Left renal cortex interstitium (tissue), 4 donors: ENCODE measurements around the gene PCGF3. TPM values are rescaled to one million over a fixed set of nuclear protein-coding genes. Genes with fewer than 3 reads are reported as not detected.
"Not testable (repeated sequence)": the region's sequence is repeated elsewhere in the genome, so short reads cannot be mapped to it uniquely, and the experiment has no call there.

Experiments used
- DNase-seq, 4 donors: peaks; one replicate each; pipeline ENCODE4 v3.0.0-alpha.2; 2013; ENCODE audit warnings: low read depth in 4 of 4, low spot score in 2 of 4, missing footprints in 1 of 4
- polyA plus RNA-seq, 4 donors: library from polyadenylated mRNA; unstranded; fragments of 120-200 nt; gene quantifications; one replicate each; pipeline ENCODE4 v1.2.1, GENCODE V29; 2013; ENCODE audit not compliant: insufficient read length in 4 of 4

The PCGF3 gene
- polyA plus RNA-seq, 4 donors = 56.8 to 102 (median 81.9) TPM

- DNase-seq = no peak
Observed at GRCh38 chr4:681736-682451, 23.7 kb upstream of the PCGF3 start.

GRCh38 chr4:682490-683172, 23.0 kb upstream of the PCGF3 start:
- DNase-seq = no peak

DNA sequence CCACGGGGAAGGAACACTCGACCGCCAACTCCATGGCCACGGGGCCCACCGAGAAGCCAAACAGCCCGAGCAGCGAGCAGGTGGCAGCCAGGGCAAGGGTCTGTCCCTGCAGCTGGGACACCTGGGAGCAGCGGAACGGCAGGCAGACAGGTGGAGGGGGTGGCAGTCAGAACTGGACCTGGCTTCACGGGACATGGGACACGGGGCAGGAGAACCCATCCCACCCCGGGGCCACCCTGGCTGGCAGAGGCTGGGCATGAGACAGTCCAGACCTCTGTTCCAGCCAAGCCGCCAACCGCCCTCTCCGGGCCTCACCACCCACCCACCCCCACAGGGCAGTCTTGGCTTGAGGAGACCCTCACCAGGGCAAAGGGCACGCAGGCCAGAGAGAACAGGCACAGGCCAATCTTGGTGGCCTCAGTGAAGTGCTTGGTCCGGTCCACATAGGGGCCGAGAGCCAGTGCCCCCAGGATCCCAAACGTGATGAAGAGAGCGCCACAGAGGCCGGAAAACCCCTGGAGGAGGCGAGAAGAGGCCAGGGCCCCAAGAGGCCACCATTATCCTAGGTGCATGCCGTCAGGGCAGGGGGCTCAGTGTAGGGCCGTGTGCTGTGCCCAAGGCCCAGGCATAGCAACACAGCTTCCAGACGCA, 22.3 kb upstream of the PCGF3 start:
- DNase-seq = no peak

GRCh38 chr4:683982-684622, 21.5 kb upstream of the PCGF3 start:
- no peak for DNase-seq

DNA sequence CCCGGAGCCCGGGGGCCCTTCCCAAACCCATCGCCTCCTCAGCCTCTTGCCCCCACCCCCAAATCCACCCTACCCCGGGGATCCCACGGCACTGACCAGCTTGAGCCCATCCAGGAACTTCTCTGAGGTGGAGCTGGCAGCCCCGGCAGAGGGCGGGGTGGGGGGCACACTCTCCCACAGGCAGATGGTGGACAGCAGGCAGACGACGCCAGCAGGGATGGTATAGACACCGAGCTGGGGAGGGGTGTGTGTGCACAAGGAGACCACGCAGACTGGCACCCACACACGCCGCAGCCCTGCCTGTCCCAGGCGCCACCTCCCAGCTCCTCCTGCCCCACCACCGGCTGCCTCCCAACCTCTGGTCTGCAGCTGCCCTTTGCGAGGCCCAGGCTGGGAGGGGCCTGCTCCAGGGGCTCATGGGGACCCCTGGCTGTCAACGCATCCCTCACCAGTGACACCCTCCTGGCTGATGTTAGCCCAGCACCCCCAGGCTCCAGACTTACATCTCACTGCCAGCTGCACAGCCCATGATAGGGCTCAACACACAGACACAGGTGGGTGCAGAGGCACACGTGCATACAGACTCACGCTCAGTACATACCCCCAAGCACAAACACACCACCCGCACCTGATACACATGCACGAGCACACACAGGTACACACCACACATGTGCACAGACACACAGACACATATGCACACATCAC, 20.9 kb upstream of the PCGF3 start:
- DNase-seq = no peak

DNA sequence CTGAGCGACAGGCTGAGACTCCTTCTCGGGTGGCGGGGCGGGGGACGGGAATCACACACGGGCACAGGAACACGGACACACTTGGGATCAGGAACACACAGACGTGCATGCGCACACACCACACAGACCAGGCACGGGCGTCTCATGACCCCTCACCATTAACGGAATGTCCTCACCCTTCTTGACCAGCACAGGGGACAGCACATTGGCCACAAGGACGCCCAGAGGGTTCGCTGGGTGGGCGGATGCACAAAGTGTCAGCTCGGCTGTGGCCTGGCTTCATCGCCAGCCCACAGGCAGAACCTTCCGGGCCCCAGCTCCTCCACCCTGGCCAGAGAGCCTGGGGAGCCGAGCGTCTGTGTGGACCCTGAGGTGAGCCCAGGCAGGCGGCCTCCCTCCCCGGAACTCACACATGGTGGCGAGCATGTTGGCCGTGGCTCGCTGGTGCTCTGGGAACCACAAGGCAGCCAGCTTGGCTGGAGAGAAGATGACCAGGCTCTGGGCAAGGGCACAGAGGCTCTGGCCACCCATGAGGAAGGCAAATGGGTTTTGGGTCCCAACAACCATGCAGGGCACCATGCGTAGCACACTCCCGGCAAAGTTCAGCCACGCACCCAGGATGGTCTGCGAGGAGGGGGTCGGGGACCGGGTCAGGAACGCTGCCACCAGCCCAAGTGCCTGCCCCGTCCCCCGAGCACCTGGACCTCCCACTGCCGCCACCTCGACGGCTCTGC, 19.8 kb upstream of the PCGF3 start:
- DNase-seq = no peak

- DNase-seq = no peak
Observed at GRCh38 chr4:686413-687040, 19.1 kb upstream of the PCGF3 start.

DNA sequence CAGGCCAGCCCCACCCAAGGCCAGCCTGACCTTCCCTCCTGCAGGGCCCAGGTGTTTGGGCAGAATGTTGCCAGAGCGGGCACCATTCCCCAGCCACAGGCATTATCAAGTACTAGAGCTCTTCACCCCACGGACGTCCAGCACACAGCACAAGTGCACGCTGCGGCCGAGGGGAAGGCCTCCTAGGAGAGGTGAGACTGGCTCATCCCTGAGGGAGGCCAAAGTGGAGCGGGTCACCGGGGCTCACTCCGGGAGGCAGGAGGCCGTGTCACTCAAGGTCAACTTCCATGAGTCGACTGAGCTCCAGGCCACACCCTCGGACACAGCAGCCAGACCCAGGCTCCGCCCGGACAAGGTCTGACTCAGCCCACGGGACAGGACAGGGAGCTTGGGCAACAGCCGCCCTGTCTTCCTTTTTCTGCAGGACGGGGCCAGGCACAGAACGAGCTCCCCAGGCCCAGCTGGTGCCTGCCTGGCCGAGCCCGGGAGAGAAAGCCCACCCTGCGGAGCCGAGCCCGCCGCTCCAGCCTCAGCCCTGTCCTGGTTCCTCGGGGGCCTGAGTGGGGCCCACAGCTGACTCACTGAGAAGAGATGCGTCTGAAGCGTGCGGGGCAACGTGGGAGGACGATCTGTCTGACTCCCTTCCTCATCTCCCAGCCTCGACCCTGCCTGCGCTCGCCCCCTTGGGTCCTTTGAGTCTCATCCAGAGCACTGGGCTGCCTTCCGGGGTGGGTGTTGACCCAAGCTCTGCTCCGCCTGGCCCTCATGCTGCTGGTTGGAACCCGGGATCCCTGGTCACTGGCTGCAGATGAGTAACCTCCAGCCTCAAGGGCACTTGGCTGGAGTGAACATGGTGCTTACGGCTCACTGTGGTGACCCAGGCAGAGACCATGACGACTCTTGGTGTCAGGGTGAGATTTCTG, 18.3 kb upstream of the PCGF3 start:
- DNase-seq = no peak

DNA sequence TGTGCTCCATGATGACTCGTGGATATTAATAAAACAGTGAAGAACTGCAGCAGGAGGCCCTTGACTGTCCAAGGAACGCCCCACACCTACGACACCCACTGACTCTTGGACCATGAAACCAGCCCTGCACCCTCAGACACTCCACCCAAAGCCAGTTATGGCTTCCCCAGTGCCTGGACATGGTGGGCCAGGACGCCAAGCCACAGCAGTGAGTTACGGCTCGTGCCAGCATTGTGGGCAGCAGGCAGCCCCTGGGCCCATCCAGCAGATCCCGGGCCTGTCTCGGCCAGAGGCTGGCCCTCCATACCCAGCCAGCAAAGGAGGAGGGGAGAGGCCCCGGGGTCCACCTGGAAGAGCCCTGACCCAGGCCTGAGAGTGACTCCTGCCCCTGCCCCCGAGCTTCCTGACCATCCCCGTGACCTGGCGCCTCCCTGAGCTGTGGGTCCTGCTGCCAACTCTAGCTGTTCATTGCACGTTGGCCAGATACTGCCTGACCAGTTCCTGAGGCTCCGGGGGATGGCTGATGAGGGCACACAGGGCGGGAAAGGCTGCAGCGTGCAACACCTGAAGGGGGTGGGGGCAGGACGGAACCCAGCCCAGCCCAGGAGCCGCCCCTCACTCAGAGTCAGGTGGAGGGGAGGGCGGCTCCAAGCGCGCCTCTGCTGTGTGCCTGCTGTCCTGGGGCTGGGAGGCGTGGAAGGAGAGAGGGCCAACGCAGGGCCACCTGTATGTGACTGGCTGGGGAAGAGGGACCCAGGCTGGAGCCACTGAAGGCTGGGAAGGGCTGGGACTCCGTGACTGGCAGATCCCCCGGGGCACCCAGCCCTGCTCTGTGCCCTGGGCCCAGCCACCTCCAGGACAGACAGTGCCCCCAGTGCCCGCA, 17.4 kb upstream of the PCGF3 start:
- DNase-seq = no peak

DNA sequence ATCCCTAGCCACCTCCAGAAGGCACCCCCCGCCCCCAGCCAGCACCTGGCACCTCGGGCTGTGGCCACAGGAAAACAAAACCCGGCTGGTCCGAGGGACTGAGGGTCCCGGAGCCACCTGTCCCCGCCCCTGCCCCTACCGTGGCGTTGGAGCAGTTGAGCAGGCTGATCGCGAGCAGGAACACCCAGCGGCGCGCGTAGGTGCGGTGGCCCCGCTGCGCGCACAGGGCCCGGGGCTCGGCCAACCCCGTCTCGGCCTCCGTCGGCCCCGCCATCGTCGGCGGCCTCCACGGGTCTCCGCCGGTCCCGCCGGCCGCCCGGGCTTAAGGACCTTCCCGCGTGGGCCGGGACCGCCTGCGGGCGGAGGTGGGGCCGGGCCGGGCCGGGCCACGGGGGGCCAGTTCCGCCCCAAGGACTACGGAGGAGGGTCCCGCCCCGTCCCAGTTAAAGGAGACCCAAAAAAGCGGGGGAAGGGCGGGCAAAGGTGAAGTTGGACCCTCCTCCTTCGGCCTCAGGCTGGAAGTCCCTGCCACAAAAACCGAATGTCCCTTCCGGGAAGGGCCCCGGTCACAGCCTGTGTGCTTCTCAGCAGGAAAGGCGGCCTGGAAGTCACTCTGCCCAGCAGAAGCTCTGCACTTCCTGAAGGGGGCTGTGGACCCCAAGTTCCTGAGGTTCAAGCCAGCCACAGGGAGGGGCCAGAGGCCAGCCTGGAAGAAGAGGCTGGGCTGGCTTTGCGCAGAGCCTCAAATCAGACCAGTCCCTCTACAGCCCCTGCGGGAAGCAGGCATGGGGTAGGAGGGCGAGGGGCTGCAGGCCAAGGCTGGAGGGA, 16.6 kb upstream of the PCGF3 start, which contains the start of gene SLC49A3:
Gene SLC49A3, minus strand, starts transcription at position 298 of the 828 bp plus-strand sequence. Its CDS starts 24 bp downstream, at position 274.
- DNase-seq = no peak

DNA sequence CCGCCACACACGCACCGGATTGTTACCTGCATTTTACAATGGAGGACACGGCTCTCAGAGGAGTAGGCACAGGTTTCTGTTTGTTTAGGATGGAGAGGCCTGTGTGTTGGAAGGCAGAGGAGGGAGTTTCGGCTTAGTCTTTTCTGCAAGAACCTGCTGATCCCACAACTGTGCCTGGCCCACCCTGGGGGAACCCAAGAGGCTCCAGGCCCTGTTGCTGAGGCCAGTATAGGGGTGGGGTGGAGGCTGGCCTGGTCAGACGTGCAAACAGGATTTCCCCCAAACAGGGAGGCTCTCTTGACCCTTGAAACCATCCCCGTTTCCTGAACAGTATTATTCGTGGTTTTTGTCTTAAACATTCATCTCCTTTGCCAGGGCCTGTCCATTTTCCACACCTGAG, 15.9 kb upstream of the PCGF3 start:
- DNase-seq = no peak

DNA sequence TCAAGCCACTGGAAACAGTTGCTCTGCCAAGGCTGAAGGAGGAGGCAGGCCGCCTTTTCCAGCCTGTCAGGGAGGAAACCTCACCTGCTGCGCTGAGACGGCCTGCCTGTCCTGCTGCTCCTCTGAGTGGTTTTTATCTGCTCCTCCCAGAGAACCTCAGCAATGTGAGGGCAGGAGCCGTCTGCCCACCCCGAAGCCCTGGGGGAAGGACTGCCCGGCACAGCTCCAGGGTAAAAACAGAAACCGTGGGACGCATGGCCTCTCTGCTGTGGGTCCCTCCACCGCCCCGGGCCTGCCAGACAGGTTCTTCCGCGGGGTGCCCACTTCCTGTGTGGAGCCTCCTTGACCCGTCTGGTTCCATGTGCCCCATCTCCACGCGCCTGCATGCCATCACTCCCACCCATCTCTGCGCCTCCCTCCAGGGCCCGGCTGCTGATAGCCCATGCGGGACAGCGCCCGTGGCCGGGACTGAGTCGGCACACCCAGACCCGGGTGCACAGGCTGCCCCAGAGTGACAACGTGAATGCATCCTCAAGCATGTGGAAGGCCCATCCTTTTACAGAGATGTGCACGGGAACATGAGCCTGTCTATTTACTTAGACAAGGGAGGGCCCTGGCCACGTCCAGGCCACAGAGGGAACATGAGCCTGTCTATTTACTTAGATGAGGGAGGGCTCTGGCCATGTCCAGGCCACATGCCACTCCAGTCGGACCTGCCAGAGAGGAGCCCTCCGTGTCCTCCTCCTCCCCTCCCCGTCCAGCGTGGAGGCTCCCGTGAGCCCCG, 12.7 kb upstream of the PCGF3 start:
- no peak for DNase-seq

GRCh38 chr4:694341-694940, 11.2 kb upstream of the PCGF3 start:
- DNase-seq = not testable (repeated sequence)

DNA sequence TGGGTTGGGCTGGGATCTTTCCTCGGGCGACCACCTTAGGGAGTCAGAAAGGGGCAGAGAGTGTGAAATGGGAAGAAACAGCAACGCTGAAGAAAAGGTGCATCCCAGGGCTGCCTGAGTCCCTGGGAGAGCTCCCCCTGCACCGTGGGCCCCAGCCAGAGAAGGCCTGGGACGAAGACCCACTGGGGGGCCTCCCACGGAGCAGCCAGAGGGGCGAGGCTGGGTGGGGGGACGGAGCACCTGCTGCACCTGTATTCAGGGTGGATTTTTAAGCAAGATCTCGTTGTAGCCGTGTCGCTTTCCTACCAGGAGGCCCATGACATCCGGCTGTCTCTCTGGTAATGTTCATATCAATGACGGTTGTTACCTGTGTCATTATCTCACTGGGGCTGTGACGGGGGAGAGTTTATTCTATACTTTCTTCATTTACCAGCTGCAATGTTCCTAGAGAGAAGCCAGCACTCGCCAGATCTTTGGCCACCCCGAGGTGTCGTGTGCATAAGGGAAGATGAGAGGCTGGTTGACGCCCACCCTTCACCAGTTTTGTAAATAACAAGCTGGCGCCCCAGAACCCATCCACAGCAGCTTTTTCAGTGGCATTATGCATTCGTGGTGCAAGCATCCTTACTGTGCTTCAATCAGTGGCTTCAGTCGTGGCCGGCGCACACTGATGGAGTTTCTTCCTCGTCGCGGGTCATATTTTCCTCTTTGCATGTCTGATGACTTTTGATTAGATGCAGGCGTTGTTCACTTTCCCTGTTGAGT, 5.6 kb upstream of the PCGF3 start:
- no peak for DNase-seq
